PC-9 (cell line): ENCODE data around the gene HSPBAP1. TPM values are rescaled to one million over a fixed set of nuclear protein-coding genes. Genes with fewer than 3 reads are reported as not detected.
"Not testable (repeated sequence)": the region's sequence is repeated elsewhere in the genome, so short reads cannot be mapped to it uniquely, and the experiment has no call there.

Experiments
- BruUV-seq: library from RNA; stranded (reverse); fragments of 400-500 nt; replicated peaks from 2 replicates; lab custom pipeline; 2021; lab: Mats Ljungman, UMichigan
- CTCF ChIA-PET: fragments of 300-600 bp; sonication (Branson Sonifier 250); formaldehyde crosslinking; loops from one replicate; lab custom pipeline; 2022; ENCODE audit warnings: antibody characterized with exemption; lab: Charles Lee
- POLR2A ChIA-PET: fragments of 300-600 bp; sonication (Branson Sonifier 250); formaldehyde crosslinking; loops from one replicate; lab custom pipeline; 2022; ENCODE audit warnings: antibody characterized with exemption; ENCODE audit not compliant: unreplicated experiment; lab: Charles Lee
- DNase-seq, 2 experiments: peaks; one replicate each; pipeline versions ENCODE4 v3.0.0 to v3.0.0-alpha.2; 2015 to 2022; ENCODE audit warnings: mixed read lengths in 1 of 2
- H2AFZ ChIP-seq: fragments of 200-600 bp; sonication (generic); 2 replicates; pipeline ENCODE4 v1.8.1; 2017; ENCODE audit warnings: antibody characterized with exemption
- H3F3A ChIP-seq: fragments of 200-600 bp; sonication (generic); 2 replicates; pipeline ENCODE4 v1.8.1; 2017; ENCODE audit warnings: antibody characterized with exemption, mild to moderate bottlenecking, low read depth; ENCODE audit not compliant: insufficient read depth
- H3K27ac ChIP-seq: fragments of 200-600 bp; sonication (generic); 2 replicates; pipeline ENCODE4 v1.6.1; 2016; ENCODE audit warnings: mixed run types
- H3K27me3 ChIP-seq: fragments of 200-600 bp; sonication (generic); 2 replicates; pipeline ENCODE4 v1.6.1; 2016; ENCODE audit warnings: low read depth, mixed run types; ENCODE audit not compliant: insufficient read depth
- H3K36me3 ChIP-seq: fragments of 200-600 bp; sonication (generic); 2 replicates; pipeline ENCODE4 v1.6.1; 2016; ENCODE audit warnings: low read depth, mixed run types
- H3K4me1 ChIP-seq: fragments of 200-600 bp; sonication (generic); replicated peaks from 2 replicates; pipeline ENCODE4 v1.6.1; 2016; ENCODE audit warnings: mixed run types; ENCODE audit not compliant: insufficient read depth
- H3K4me2 ChIP-seq: fragments of 200-600 bp; sonication (generic); 2 replicates; pipeline ENCODE4 v1.6.1; 2017; ENCODE audit warnings: mixed run types
- H3K4me3 ChIP-seq: fragments of 200-600 bp; sonication (generic); 2 replicates; pipeline ENCODE4 v1.6.1; 2016; ENCODE audit warnings: mixed run types
- H3K79me2 ChIP-seq: fragments of 200-600 bp; sonication (generic); 2 replicates; pipeline ENCODE4 v1.6.1; 2017; ENCODE audit warnings: low read depth, mixed run types
- H3K9me2 ChIP-seq: fragments of 200-600 bp; sonication (generic); 2 replicates; pipeline ENCODE4 v1.8.1; 2017; ENCODE audit warnings: mild to moderate bottlenecking; ENCODE audit not compliant: insufficient read depth
- H3K9me3 ChIP-seq: fragments of 200-600 bp; sonication (generic); 2 replicates; pipeline ENCODE4 v1.8.1; 2016; ENCODE audit warnings: low read depth; ENCODE audit not compliant: insufficient read depth
- H4K20me1 ChIP-seq: fragments of 200-600 bp; sonication (generic); 2 replicates; pipeline ENCODE4 v1.8.1; 2017; ENCODE audit not compliant: insufficient read depth
- CTCF ChIP-seq: fragments of 200-600 bp; sonication (generic); conservative IDR thresholded peaks from 2 replicates; pipeline ENCODE4 v1.6.1; 2017; ENCODE audit warnings: mixed run types, antibody characterized with exemption, mild to moderate bottlenecking, moderate library complexity
- EZH2 ChIP-seq: fragments of 200-600 bp; sonication (generic); IDR thresholded peaks from 2 replicates; pipeline ENCODE4 v1.8.0; 2017; ENCODE audit warnings: antibody characterized with exemption, low read depth
- intact Hi-C: fragments of 100-400 bp; cut with micrococcal nuclease; formaldehyde crosslinking; loops from one replicate; pipeline ENCODE4 v1.10.0; 2022; ENCODE audit not compliant: unreplicated experiment
- total RNA-seq: library from RNA; stranded (reverse); gene quantifications from 2 replicates; pipeline ENCODE4 v1.2.3, GENCODE V29; 2021

HSPBAP1 gene
- total RNA-seq, 1 experiment from 2014 or later, result 10.9 TPM

- no peak overlapping the region for H3K27ac ChIP-seq
- H3K9me3 ChIP-seq, result no peaks in the 10 kb centered on the region
- H3K79me2 ChIP-seq, result no peaks in the 10 kb centered on the region
- CTCF ChIA-PET, result no interaction called here
- no peak overlapping the region for H3K4me2 ChIP-seq
- no peaks in the 10 kb centered on the region for H3K9me2 ChIP-seq
- no peaks in the 10 kb centered on the region for H3K4me1 ChIP-seq
- no peaks in the 10 kb centered on the region for H4K20me1 ChIP-seq
- TF ChIP-seq EZH2 (no peak), CTCF (no peak)
- POLR2A ChIA-PET, result interaction anchor here (0.5 kb wide), 1 partner anchor 65 kb away, joined by 3 read pairs; no protein-coding TSS in a partner anchor
- no peaks in the 10 kb centered on the region for H3K27me3 ChIP-seq
- H2AFZ ChIP-seq, result no peak overlapping the region
- intact Hi-C loops, result no loop called here
- no TSS peak for BruUV-seq
- H3K36me3 ChIP-seq, result no peaks in the 10 kb centered on the region
- no peaks in the 10 kb centered on the region for H3F3A ChIP-seq
- DNase-seq, result no peak
- no peak overlapping the region for H3K4me3 ChIP-seq
Observed at GRCh38 chr3:122719273-122719921, 74.2 kb downstream of the HSPBAP1 start.

GRCh38 chr3:122716667-122717066 lies 77.0 kb downstream of the HSPBAP1 start:
- Histone ChIP-seq H3K4me1 (no peaks in the 10 kb centered on the region), H3K27ac (no peak overlapping the region), H4K20me1 (no peaks in the 10 kb centered on the region), H3K9me2 (no peaks in the 10 kb centered on the region; the same call in 1 of the 2 replicates), H3K79me2 (no peaks in the 10 kb centered on the region), H3F3A (no peaks in the 10 kb centered on the region), H3K27me3 (no peaks in the 10 kb centered on the region), H3K36me3 (0 out of 2 replicates have a peak, but pooled peaks cover 9% of the 10 kb centered on the region), H3K4me3 (no peak overlapping the region), H3K9me3 (no peaks in the 10 kb centered on the region), H2AFZ (no peak overlapping the region), H3K4me2 (no peak overlapping the region)
- TF ChIP-seq CTCF (no peak), EZH2 (no peak)
- intact Hi-C loops, result no loop called here
- BruUV-seq, result no TSS peak
- no peak for DNase-seq
- ChIA-PET CTCF (no interaction called here), POLR2A (no interaction called here)

- TF ChIP-seq CTCF (no peak), EZH2 (no peak)
- Histone ChIP-seq H3K9me2 (no peaks in the 10 kb centered on the region; the same call in 1 of the 2 replicates), H2AFZ (no peak overlapping the region), H3F3A (no peaks in the 10 kb centered on the region), H3K36me3 (0 out of 2 replicates have a peak, but pooled peaks cover 14% of the 10 kb centered on the region), H3K79me2 (no peaks in the 10 kb centered on the region), H3K27ac (no peak overlapping the region), H3K9me3 (no peaks in the 10 kb centered on the region), H3K4me3 (no peak overlapping the region), H3K4me1 (no peaks in the 10 kb centered on the region), H4K20me1 (no peaks in the 10 kb centered on the region), H3K4me2 (no peak overlapping the region), H3K27me3 (no peaks in the 10 kb centered on the region)
- no TSS peak for BruUV-seq
- intact Hi-C loops, result no loop called here
- POLR2A ChIA-PET, result no interaction called here
- DNase-seq, result no peak
- CTCF ChIA-PET, result no interaction called here
Observed at GRCh38 chr3:122714273-122714672, 79.4 kb downstream of the HSPBAP1 start.

GRCh38 chr3:122710616-122711251 lies 82.9 kb downstream of the HSPBAP1 start:
- H3K27me3 ChIP-seq, H3F3A ChIP-seq, H3K4me3 ChIP-seq, DNase-seq, H3K9me3 ChIP-seq, POLR2A ChIA-PET, H3K9me2 ChIP-seq, H3K4me1 ChIP-seq, H3K4me2 ChIP-seq, BruUV-seq, H4K20me1 ChIP-seq, intact Hi-C loops, H3K27ac ChIP-seq, H3K79me2 ChIP-seq, CTCF ChIA-PET, H2AFZ ChIP-seq: not testable (repeated sequence)
- 0 out of 2 replicates have a peak, but pooled peaks cover 14% of the 10 kb centered on the region for H3K36me3 ChIP-seq
